IPS-NIHi11 (cell line): ENCODE measurements around the gene PFKFB3.
"Not testable (repeated sequence)": the region's sequence is repeated elsewhere in the genome, so short reads cannot be mapped to it uniquely, and the experiment has no call there.

Experiments used
- DNase-seq: peaks from one replicate; pipeline ENCODE4 v3.0.0; 2012; ENCODE audit warnings: mixed read lengths, low spot score

Gene PFKFB3

DNA sequence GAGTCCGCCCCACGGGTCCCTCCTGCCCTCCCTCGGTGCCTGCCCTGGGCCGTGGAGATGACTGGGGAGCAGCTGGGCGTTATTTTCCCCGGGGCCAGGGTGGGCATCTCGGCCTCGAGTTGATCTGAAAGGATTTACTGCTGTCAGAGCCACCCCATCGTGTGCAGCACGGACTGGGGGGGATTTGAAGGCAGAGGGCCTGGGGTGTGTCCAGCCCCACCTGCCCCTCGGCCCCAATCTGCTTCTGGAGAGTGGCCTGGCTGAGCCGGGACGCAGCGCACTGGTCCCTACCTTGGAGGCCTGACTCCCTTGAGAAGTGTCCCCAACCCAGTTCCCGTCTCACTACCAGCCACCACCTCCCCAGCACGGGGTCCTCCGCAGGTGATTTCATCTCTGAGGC is 24.2 kb upstream of the PFKFB3 start:
- DNase-seq = no peak

DNA sequence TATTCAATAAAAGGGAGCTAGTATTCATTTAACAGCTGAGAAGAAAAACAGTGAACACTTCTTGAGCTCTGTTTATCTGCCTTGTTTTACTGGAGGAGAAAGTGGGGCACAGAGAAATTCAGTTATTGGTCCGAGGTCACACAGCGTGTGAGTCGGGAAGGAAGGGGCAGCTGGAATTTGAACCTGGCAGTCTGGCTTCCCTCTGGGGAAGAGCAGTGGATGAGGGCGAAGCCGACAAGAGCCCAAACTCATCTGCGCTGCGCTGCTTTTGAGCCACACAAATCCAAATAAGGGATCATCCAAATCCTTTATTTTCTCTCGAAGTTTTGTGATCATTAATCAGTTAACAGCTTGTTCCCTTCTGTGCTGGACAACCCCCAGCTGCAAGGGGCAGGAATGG is 23.7 kb upstream of the PFKFB3 start:
- no peak for DNase-seq

DNA sequence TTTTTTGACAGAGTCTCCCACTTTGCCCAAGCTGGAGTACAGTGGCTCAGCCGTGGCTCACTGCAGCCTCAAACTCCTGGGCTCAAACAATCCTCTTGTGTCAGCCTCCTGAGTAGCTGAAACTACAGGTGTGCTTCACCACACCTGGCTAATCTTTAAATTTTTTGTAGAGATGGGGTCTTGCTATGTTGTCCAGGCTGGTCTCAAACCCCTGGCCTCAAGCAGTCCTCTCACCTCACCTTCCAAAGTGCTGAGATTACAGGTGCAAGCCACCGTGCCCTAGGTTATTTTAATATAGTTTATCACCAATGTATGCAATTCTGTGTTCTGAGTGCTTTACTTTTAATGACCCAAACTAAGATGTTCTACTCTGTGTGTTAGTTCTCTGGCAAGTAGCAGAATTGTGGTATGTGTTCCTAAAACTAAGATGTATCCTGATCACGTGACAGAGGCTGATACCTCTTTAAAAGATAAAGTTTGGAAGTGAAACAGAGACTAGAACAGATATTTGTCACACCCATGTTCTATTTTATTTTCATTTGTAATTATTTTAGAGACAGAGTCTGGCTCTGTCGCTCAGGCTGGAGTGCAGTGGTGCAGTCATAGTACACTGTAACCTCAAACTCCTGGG is 22.1 kb upstream of the PFKFB3 start:
- no peak for DNase-seq

DNA sequence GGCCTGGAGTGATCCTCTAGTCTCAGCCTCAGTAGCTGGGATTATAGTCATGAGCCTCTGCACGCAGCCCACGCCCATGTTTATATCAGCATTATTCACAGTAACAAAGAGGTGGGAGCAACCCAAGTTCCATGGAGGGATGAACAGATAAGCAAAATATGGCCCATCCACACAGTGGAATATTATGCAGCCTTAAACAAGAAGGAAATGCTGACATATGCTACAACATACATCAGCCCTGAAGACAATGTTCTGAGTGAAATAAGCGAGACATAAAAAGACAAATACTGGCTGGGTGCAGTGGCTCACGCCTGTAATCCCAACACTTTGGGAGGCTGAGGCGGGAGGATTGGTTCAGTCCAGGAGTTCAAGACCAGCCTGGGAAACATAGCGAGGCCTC is 21.5 kb upstream of the PFKFB3 start:
- no peak for DNase-seq

DNA sequence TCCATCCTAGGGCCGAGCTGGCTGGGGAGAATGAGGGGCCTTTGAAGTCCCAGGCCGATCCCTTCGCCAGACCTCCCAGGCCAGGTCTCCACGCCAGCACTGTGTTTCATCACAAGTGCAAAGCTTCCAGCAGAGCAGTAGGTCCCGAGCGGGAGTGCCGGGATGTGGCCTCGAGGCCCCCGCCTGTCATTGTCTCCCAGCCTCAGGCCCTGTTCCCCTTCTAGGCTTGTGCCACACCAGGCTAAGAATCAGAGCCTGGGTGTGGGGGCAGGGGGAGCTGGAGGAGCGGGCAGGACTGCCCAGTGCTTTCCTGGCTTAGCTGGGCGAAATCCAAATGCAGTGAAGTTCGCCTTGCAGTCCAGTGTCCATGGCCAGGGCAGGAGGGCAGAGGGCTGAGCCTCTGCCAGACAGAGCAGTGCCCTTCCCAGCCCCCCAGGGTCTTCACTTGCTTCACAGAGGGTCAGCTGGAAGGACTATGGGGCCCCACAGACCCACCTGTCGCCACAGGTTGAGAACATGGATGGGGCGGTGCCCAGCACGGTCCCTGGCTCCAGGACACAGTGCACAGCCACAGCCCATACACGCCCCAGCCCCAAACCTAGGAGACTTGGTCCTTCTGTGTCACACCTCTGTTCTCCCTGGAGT is 20.2 kb upstream of the PFKFB3 start:
- no peak for DNase-seq

DNA sequence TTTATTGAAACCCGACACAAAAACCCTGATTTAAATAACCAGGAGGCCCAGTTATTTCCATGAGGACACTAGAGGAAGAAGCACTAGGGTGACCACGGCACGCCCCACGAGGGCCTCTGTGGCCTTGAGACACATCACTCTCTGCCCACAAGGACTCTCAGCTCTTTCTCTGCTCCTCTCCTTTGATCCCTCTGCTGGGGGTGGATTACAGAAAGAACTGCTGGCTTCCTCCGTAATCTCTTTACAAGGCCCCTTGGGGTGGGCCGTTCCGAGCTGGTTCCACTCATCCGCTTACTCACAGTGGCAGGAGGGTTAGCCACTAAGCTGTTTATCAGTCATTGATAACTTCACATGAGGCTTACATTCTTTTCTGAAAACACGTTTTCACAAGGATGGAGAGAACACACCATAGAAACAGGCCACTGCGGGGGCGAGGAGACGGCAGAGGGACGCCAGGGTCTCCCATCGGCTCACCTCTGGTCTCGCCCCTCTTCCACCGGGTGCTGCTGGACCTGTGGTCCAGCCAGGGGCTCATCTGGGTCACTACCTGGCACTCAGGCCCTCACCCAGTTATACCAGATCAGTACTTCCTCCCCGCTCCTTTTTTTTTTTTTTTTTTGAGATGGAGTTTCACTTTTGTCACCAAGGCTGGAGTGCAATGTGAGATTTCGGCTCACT is 17.6 kb upstream of the PFKFB3 start:
- DNase-seq = no peak

DNA sequence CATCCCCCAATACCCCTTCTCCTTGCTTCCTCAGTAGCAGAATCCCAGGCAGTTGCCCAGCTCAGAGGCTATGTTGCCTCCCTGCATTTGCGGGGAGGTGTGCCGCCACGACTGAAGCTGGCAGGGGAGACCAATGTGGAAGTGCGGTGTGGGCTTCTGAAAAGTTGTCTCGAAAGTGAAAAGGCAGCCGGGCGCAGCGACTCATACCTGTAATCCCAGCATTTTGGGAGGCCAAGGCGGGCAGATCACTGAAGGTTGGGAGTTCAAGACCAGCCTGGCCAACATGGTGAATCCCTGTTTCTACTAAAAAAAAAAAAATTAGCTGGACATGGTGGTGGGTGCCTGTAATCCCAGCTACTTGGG is 15.9 kb upstream of the PFKFB3 start:
- no peak for DNase-seq

DNA sequence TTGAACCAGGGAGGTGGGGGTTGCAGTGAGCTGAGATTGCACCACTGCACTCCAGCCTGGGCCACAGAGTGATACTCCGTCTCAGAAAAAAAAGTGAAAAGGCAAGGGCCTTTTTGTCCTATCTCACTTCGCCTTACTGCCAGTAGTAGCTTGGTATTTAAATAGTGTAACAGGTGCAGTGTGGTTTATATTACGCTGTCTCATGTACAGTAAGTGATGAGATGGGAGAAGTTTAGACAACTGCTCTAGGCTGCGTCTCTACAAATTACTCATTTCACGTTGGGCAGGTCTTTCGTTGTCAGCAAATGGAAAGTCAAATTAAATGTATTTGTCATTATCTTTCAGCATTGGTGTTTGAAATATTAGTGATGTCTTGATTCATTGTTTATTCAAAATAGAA is 15.5 kb upstream of the PFKFB3 start:
- DNase-seq = no peak

DNA sequence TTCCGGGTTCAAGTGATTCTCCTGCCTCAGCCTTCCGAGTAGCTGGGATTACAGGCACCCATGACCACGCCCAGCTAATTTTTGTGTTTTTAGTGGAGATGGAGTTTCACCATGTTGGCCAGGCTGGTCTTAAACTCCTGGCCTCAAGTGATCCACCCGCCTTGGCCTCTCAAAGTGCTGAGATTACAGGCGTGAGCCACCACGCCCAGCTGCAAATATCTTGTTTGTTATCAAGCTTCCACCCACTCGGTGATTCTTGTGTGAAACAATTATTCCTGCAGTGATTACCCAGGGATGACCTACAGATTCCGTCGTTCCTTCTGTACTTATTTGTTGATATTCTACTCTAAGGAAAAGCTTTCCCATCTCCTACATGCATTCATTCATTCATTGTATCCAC is 12.7 kb upstream of the PFKFB3 start:
- not testable (repeated sequence) for DNase-seq

DNA sequence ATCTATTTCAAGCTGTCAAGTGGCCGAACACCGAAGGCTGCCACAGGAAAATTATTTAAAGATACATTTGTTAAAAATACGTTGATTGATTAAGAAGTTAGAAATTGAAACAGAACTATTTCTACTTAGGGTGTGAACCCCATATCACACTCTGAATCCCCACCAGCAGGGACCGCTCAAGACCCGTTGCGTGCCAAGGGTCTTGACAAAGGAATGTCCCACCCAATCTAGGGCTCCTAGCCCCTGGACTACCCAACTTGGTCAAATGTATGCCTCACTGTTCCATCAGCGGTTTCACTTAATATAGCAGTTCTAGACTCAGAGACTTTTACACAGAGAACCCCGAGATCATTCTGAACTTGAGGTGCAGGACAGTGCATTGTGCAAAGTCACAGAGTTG is 11.6 kb upstream of the PFKFB3 start:
- DNase-seq = no peak

DNA sequence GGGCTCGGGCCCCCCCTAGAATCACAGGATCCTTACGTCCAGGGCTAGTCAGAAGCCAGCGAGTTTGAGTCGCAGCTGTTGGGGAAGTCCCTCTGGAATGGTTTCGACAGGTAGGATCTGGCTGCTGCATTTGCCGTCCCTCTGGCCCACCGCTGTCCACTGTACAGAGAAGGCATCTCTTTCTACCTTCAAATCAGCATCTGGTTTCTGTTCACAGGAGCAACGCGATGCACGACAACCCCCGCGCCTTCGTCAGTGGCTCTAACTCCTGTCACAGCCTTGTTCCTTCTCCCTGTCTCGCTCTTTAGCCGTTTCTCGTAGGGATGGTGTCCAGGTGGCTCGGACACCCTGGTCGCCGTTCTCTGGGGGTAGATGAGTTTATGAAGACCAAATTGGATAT is 11.2 kb upstream of the PFKFB3 start:
- DNase-seq = no peak

DNA sequence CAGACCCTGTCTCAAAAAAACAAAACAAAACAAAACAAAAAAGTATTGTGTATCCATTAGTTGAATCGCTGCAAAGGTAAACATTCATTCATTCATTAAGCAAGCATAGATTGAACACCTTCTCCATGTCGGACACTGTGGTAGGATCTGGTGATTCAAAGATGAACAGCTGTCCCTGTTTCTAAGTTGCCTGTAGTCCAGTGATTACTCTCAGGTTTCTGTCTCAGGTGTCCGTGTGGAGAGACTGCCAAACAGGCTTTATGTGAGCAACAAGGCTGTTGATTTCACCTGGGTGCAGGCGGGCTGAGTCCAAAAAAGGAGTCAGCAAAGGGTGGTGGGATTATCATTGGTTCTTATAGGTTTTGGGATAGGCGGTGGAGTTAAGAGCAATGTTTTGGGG is 9.4 kb upstream of the PFKFB3 start:
- DNase-seq = not testable (repeated sequence)

DNA sequence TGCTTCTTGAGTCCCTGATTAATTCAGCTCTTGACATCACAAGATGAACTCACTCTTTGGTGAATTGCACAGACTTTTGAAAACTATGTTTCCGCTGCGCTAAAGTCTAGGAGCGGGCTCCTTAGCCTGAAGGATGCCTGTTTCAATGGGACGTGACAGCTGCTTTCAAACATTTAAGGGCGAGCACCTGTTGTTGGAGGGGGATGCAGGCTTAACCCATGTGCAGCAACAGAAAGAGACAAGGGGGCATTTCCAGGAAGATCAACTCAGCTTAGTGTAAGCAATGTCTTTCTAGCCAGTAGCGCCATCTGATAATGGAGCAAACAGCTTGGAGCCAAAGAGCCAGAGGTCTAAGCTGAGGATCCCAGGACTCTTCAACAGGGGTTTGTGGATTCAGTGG is 8.4 kb upstream of the PFKFB3 start:
- no peak for DNase-seq

DNA sequence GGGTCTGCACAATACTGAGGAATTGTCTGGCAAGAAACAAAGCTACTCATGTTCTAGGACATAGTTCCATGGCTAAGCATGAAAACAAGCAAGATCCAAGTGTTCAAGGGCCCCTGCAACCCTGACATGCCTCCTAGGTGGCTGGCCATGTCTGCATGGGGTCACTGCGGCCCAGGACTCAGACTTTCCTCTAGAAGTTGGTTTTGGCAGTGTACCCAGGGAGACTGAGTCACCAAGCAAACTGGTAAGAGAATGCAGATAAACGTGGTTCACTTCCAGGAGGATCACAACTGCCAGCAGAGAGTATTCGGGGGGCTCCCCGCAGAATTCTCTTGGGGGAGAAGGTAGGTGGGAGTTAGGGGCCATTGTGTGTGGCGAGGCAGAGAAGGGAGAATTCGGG is 7.4 kb upstream of the PFKFB3 start:
- DNase-seq = peak; percentile 1

DNA sequence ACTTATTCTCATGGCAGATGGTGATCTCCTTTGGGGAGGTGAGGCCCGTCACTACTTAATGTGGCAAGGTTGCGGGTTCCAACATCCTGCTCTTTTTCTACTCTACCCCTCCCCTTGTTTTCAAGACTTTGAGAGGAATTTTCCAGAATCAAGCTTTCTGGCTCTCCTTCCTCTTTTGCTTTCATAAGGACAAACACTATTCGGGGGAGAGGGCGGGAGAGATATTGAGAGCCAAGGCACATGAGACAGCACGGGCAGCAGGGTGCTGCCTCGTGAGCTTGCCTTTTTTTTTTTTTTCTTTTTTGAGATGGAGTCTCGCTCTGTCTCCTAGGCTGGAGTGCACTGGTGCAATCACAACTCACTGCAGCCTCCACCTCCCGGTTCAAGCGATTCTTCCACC is 6.9 kb upstream of the PFKFB3 start:
- peak; percentile 2 for DNase-seq

DNA sequence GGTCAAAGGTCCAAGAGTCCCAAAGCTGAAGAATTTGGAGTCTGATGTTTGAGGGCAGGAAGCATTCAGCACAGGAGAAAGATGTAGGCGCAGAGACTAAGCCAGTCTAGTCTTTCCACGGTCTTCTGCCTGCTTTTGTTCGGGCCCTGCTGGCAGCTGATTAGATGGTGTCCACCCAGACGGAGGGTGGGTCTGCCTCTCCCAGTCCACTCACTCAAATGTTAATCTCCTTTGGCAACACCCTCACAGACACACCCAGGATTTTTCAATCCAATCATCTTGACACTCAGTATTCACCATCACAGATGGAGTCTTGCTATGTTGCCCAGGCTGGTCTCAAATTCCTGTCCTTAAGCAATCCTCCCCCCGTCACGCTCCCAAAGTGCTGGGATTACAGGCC is 6.2 kb upstream of the PFKFB3 start:
- not testable (repeated sequence) for DNase-seq

DNA sequence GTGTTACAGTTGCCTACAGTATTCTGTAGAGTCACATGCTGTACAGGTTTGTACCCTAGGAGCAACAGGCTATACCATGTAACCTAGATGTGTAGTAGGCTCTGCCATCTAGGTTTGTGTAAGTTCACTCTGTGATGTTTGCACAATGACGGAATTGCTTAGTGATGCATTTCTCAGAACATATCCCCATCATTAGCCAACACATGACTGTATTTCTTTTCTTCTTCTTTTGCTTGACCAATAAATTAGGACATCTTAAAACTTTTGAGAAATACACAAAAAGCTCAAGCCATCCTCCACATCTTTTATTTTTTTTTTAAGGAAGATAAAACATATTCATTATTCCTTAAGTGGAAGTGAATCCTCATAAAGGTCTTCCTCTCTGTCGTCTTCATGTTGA is 5.4 kb upstream of the PFKFB3 start:
- DNase-seq = no peak

DNA sequence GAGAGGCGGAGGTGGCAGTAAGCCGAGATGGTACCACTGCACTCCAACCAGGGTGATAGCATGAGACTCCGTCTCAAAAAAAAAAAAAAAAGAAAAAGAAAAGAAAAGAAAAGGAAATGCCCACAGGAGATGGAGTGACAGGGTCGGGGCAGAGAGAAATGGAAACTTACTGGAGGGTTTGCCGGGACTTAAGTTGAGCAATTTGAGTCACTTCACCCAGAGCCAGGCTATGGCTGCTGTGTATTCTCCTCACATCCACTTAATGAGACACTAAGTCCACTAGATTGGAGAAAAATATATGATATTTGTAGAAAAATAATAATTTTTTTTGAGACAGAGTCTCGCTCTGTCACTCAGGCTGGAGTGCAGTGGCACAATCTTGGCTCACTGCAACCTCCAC is 4.6 kb upstream of the PFKFB3 start:
- peak; percentile 1 for DNase-seq

DNA sequence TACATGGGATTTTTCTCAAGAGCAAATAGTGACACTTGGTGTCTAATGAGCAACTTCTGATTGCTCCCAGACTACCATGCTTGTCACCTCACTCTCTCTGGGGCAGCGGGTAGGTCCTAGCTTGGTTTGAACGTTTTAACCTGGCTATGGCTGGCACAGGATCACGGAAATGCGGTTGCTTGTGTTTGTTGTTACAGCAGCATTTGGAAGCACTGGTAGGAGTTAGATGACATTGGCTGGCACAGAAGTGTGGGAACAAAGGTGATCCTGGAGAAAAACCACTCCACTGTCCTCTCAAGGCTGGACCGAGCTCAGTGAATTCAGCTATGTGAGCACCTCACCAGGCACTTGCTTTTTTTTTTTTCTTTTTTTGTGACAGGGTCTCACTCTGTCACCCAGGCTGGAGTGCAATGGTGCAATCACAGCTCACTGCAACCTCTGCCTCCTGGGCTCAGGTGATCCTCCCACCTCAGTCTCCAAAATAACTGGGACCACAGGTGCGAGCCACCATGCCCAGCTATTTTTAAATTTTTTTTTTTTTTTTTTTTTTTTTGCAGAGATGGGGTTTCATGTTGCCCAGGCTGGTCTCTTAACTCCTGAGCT is 3.5 kb upstream of the PFKFB3 start:
- DNase-seq = peak; percentile 0

DNA sequence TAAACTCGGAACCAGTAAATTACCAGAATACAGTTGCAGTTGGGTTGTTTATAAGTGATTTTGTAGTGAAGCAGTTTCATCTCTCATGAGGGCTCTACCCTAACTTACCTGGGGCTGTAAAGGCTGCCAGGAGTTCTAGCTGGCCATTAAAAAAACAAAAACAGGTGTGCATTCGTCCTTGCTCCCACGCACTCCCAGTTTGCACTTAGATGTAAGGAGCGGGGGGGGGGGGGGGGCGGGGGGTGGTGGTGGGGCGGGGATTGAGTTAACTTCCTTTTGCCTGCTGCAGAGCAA is 2.3 kb upstream of the PFKFB3 start:
- DNase-seq = no peak

DNA sequence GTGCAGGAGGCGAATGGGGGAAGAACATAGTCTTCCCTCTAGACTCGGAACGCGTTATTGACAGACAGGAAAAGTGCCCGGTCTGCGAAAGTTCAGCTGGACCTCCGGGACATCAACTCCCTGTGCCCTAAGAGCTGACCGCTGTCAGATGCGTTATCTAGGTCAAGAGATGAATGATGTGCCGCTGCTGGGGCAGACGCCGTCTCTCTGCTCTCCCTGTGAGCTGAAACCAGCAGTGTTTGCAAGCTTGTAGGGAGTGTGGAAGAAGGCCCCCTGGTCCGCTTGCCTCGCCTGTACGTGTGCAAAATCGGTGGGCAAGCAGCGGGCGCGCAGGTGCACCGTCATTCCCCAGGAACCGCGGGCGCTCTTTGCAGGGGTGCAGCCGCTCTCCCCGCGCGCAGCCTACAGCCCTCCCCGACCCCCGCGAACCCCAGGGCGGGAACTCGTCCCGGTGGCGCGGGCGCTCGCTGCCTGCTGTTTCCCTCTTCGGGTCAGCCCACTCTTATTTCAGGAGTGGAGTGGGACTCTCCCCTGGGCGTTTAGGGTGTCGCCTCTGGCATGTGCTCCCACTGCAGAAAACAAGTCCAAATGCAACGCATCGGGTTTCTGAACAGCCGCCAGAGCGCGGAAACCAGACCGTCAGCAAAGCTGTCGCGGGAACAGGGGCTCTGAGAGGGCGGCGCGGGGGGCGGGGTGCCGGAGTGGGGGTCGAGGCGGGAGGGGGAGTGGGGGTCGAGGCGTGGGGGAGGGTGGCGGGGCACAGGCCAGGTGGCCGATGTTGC is 1.8 kb upstream of the PFKFB3 start:
- peak; percentile 29 for DNase-seq

DNA sequence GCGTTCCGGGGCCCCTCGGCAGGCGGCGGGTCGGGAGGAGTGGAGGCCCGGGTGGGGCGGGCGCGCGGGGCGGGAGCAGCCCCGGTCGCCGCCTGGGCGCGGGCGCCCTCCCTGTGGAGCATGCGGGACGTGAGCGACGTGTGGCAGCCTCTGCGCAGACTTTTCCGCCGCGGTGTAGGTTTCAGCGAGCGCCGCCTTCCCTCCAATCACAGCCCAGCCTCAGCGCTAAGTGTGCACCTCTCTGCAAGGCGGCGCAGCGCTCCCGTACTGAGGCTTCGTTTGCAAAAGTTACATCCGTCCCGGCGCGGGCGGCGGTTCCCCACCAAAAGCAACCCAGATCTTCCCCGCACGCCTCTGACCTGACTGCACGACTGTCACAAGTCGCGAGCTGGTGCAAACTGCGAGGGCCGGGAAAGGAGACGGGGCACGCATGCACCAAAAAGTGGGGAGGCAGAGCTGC is 1.2 kb upstream of the PFKFB3 start:
- peak; percentile 71 for DNase-seq
